WTC11 (cell line): ENCODE measurements around the gene CACNB1. TPM values are rescaled to one million over a fixed set of nuclear protein-coding genes. Genes with fewer than 3 reads are reported as not detected.

Source experiments
- ATAC-seq: fragments of 200-7000 bp; cut with Tn5 transposase; 2 replicates; pipeline ENCODE4 v1.10.0; 2021; ENCODE audit warnings: mild to moderate bottlenecking, moderate library complexity
- CTCF ChIA-PET: fragments of 300-600 bp; sonication (Branson Sonifier 250); formaldehyde crosslinking; loops from one replicate; lab custom pipeline; 2021; ENCODE audit warnings: antibody characterized with exemption; lab: Charles Lee
- POLR2A ChIA-PET: fragments of 350-600 bp; sonication (Branson Sonifier 250); formaldehyde crosslinking; loops from one replicate; lab custom pipeline; 2021; ENCODE audit warnings: antibody characterized with exemption; lab: Charles Lee
- DNase-seq: peaks from one replicate; pipeline ENCODE4 v3.0.0; 2021; ENCODE audit warnings: low spot score
- H3K27ac Mint-ChIP-seq: 2 replicates; pipeline ENCODE4 v1.8.0; 2021; ENCODE audit warnings: mixed read lengths
- H3K27me3 Mint-ChIP-seq: 2 replicates; pipeline ENCODE4 v1.8.0; 2021; ENCODE audit warnings: low read depth, mild to moderate bottlenecking, moderate library complexity, mixed read lengths
- H3K36me3 Mint-ChIP-seq: 2 replicates; pipeline ENCODE4 v1.8.0; 2021; ENCODE audit warnings: mixed read lengths
- H3K4me1 Mint-ChIP-seq: 2 replicates; pipeline ENCODE4 v1.8.0; 2022; ENCODE audit warnings: mixed read lengths
- H3K4me3 Mint-ChIP-seq: 2 replicates; pipeline ENCODE4 v1.8.0; 2021; ENCODE audit warnings: mild to moderate bottlenecking, moderate library complexity, mixed read lengths
- H3K9me3 Mint-ChIP-seq: 2 replicates; pipeline ENCODE4 v1.8.0; 2021; ENCODE audit warnings: mixed read lengths
- AFF4 ChIP-seq: sonication (generic); formaldehyde crosslinking; IDR thresholded peaks from 2 replicates; pipeline ENCODE4 v1.8.1; 2023; ENCODE audit warnings: mild to moderate bottlenecking, missing genetic modification reagents, borderline replicate concordance
- ARID4B ChIP-seq: sonication (generic); formaldehyde crosslinking; IDR thresholded peaks from 2 replicates; pipeline ENCODE4 v1.8.0; 2023; ENCODE audit warnings: missing genetic modification reagents, mild to moderate bottlenecking, borderline replicate concordance
- ATF6 ChIP-seq: sonication (generic); formaldehyde crosslinking; IDR thresholded peaks from 2 replicates; pipeline ENCODE4 v1.8.1; 2023; ENCODE audit warnings: mild to moderate bottlenecking, missing genetic modification reagents
- CDX4 ChIP-seq: fragments of 250-450 bp; sonication (Bioruptor Pico); IDR thresholded peaks from 2 replicates; pipeline ENCODE4 v1.9.0; 2021; ENCODE audit warnings: moderate library complexity, mild to moderate bottlenecking, inconsistent platforms, borderline replicate concordance
- ERG ChIP-seq: fragments of 250-450 bp; sonication (Bioruptor Pico); IDR thresholded peaks from 2 replicates; pipeline ENCODE4 v1.8.0; 2021; ENCODE audit warnings: mild to moderate bottlenecking
- FOXP1 ChIP-seq: sonication (generic); formaldehyde crosslinking; IDR thresholded peaks from 2 replicates; pipeline ENCODE4 v1.8.0; 2022; ENCODE audit warnings: missing genetic modification reagents, mild to moderate bottlenecking, moderate library complexity, borderline replicate concordance
- JAZF1 ChIP-seq: fragments of 250-450 bp; sonication (Bioruptor Pico); IDR thresholded peaks from 2 replicates; pipeline ENCODE4 v1.9.0; 2021; ENCODE audit warnings: moderate library complexity, mild to moderate bottlenecking, inconsistent platforms
- KAT7 ChIP-seq: sonication (generic); formaldehyde crosslinking; IDR thresholded peaks from 2 replicates; pipeline ENCODE4 v1.8.1; 2023; ENCODE audit warnings: missing genetic modification reagents, mild to moderate bottlenecking, borderline replicate concordance
- OVOL2 ChIP-seq: fragments of 250-450 bp; sonication (Bioruptor Pico); IDR thresholded peaks from 2 replicates; pipeline ENCODE4 v1.9.0; 2021; ENCODE audit warnings: mild to moderate bottlenecking, borderline replicate concordance
- PRRX2 ChIP-seq: fragments of 250-450 bp; sonication (Bioruptor Pico); IDR thresholded peaks from 2 replicates; pipeline ENCODE4 v1.8.0; 2021; ENCODE audit warnings: mild to moderate bottlenecking
- RORB ChIP-seq: fragments of 250-450 bp; sonication (Bioruptor Pico); IDR thresholded peaks from 2 replicates; pipeline ENCODE4 v1.9.0; 2021; ENCODE audit warnings: mild to moderate bottlenecking
- TEAD4 ChIP-seq: sonication (generic); formaldehyde crosslinking; IDR thresholded peaks from 2 replicates; pipeline ENCODE4 v1.8.0; 2022; ENCODE audit warnings: mild to moderate bottlenecking, missing genetic modification reagents
- ZNF138 ChIP-seq: sonication (generic); formaldehyde crosslinking; conservative IDR thresholded peaks from 2 replicates; pipeline ENCODE4 v1.8.1; 2022; ENCODE audit warnings: mild to moderate bottlenecking, moderate library complexity, missing genetic modification reagents
- ZNF396 ChIP-seq: fragments of 250-450 bp; sonication (Bioruptor Pico); IDR thresholded peaks from 2 replicates; pipeline ENCODE4 v1.8.0; 2021; ENCODE audit warnings: mild to moderate bottlenecking, moderate library complexity, borderline replicate concordance
- total RNA-seq: library from RNA; stranded (reverse); gene quantifications from 3 replicates; pipeline ENCODE4 v1.2.3, GENCODE V29; 2021

Gene CACNB1
- total RNA-seq, 1 experiment from 2014 or later, result 17.0 TPM

GRCh38 chr17:39243155-39243554, 45.7 kb upstream of the CACNB1 start:
- peaks cover 27% of the 10 kb centered on the region for H3K4me1 Mint-ChIP-seq
- ChIA-PET CTCF (interaction anchor here (1.8 to 15.5 kb wide), 11 partner anchors 7 to 90 kb away, joined by 7 to 626 read pairs (median 34); partner anchors contain the start of genes ARL5C and STAC2), POLR2A (no interaction called here)
- peaks cover 3% of the 10 kb centered on the region; the same call in 1 of the 2 replicates for H3K27me3 Mint-ChIP-seq
- H3K4me3 Mint-ChIP-seq, result no peak overlapping the region
- H3K36me3 Mint-ChIP-seq, result no peaks in the 10 kb centered on the region
- no peaks in the 10 kb centered on the region for H3K9me3 Mint-ChIP-seq
- H3K27ac Mint-ChIP-seq, result no peak overlapping the region
- no peak for ATAC-seq
- DNase-seq, result no peak
- TF ChIP-seq ZNF138 (CRISPR knock-in tag), result no peak
- TF ChIP-seq ERG, result no peak
- TF ChIP-seq ZNF396 (CRISPR knock-in tag), result no peak
- no peak for TF ChIP-seq ATF6 (CRISPR knock-in tag)
- TF ChIP-seq AFF4 (CRISPR knock-in tag), result no peak
- no peak for TF ChIP-seq RORB (CRISPR knock-in tag)
- TF ChIP-seq ARID4B (CRISPR knock-in tag), result no peak
- TF ChIP-seq JAZF1 (CRISPR knock-in tag), result no peak
- no peak for TF ChIP-seq PRRX2
- no peak for TF ChIP-seq OVOL2
- no peak for TF ChIP-seq CDX4 (CRISPR knock-in tag)
- no peak for TF ChIP-seq FOXP1 (CRISPR knock-in tag)
- TF ChIP-seq TEAD4 (CRISPR knock-in tag), result no peak
- TF ChIP-seq KAT7 (CRISPR knock-in tag), result no peak
- TF ChIP-seq, all 79 proteins: peak for 0
